Stomach (tissue), 4 donors: ENCODE results near the gene ABLIM2.

Experiments
- POLR2A ChIP-seq, 4 donors: fragments of 450-650 bp; IDR thresholded peaks; one replicate each; pipeline ENCODE4 v1.6.1; 2016; ENCODE audit warnings: antibody characterized with exemption in 4 of 4, control low read depth in 2 of 4, mild to moderate bottlenecking in 1 of 4, moderate library complexity in 1 of 4
- POLR2AphosphoS5 ChIP-seq, 3 donors: sonication (generic); formaldehyde crosslinking; IDR thresholded peaks; one replicate each; pipeline ENCODE4 v1.6.1; 2016; ENCODE audit warnings: antibody characterized with exemption in 3 of 3
- TF ChIP-seq, protein P1 (sequence below), 7 experiments: fragments of 450-650 bp in 4 of 7; fragments of 200-600 bp in 3 of 7; sonication (generic) in 3 of 7; IDR thresholded peaks; one replicate each; pipeline ENCODE4 v1.5.1; 2016 to 2019; ENCODE audit warnings: antibody characterized with exemption in 7 of 7, control low read depth in 2 of 7, mild to moderate bottlenecking in 1 of 7

DNA sequence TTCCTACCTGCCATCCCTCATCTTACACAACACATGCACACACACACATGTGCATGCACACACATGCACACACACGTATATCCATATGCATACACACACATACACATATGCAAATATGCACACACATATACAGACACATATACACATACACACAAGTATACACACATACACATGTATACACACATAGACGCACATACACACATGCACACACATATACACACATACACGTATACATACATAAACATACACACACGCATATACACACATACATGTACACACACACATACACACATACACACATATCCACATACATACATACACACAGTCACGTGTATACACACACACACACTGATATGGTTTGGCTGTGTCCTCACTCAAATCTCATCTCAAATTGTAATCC, 182.0 kb downstream of the ABLIM2 start:
- TF ChIP-seq POLR2A (IDR thresholded peaks at IDR 0.05) (no peak), POLR2AphosphoS5 (IDR thresholded peaks at IDR 0.05) (no peak)
- TF ChIP-seq, protein P1, sequence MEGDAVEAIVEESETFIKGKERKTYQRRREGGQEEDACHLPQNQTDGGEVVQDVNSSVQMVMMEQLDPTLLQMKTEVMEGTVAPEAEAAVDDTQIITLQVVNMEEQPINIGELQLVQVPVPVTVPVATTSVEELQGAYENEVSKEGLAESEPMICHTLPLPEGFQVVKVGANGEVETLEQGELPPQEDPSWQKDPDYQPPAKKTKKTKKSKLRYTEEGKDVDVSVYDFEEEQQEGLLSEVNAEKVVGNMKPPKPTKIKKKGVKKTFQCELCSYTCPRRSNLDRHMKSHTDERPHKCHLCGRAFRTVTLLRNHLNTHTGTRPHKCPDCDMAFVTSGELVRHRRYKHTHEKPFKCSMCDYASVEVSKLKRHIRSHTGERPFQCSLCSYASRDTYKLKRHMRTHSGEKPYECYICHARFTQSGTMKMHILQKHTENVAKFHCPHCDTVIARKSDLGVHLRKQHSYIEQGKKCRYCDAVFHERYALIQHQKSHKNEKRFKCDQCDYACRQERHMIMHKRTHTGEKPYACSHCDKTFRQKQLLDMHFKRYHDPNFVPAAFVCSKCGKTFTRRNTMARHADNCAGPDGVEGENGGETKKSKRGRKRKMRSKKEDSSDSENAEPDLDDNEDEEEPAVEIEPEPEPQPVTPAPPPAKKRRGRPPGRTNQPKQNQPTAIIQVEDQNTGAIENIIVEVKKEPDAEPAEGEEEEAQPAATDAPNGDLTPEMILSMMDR (IDR thresholded peaks at IDR 0.05) = no peak
